H54 (cell line): ENCODE measurements around the gene RPS26.
"Not testable (repeated sequence)": the region's sequence is repeated elsewhere in the genome, so short reads cannot be mapped to it uniquely, and the experiment has no call there.

ENCODE experiments used
- DNase-seq: peaks from one replicate; pipeline ENCODE4 v3.0.0; 2011; ENCODE audit warnings: low spot score, mixed read lengths; ENCODE audit not compliant: insufficient read length
- FAIRE-seq: peaks from 3 replicates; lab custom pipeline; 2011; peaks lifted over from hg19 to GRCh38; lab: Jason Lieb, UNC
- POLR2A ChIP-seq: IDR thresholded peaks from 2 replicates; pipeline ENCODE4 v1.6.1; 2011; ENCODE audit warnings: low read depth, mild to moderate bottlenecking, low read length

The RPS26 gene

GRCh38 chr12:56038022-56038655, 3.6 kb upstream of the RPS26 start:
- FAIRE-seq (no peak), DNase-seq (no peak)
- no peak for TF ChIP-seq POLR2A

DNA sequence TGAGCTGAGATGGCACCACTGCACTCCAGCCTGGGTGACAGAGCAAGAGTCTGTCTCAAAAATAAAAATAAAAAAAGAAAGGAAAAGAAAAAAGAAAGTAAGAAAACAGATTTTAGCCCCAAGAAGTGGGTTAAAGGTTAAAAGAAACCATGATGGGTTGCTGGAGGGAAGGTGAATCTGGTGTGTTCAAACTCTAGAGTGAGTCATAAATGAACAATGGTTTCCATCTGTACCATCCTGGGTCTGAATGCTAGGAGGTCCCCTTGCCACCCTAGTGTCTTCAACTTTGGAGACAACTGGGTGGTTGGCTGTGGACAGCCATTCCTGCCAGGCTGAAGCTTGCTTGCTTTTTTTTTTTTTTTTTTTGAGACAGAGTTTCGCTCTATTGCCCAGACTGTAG, 1.6 kb upstream of the RPS26 start:
- TF ChIP-seq POLR2A, result no peak
- no peak for FAIRE-seq
- no peak for DNase-seq

DNA sequence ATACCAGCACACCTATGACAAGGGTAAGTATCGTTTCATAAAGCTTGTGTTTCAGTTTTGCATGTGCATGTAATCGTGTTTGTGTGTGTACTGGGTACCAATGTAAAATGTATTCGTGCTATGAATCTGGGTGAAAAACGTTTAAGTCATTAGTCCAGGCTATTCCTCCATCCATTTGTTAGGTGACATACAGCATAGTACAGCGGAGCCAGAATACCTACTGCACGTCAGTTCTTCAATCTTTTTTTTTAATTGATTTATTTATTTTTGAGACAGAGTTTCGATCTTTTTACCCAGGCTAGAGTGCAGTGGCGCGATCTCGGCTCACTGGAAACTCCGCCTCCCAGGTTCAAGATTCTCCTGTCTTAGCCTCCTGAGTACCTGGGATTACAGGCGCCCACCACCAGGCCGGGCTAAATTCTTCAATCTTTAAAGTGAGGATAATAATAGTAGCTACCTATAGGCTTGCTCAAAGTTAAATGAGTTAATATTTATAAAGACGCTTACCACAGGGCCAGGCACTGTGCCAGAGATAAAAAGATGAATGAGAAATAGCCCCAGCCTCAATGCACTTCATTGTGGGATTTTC, 661 bp upstream of the RPS26 start:
- no peak for FAIRE-seq
- DNase-seq, result no peak

GRCh38 chr12:56042430-56042813, 704 bp downstream of the RPS26 start:
- DNase-seq, FAIRE-seq: not testable (repeated sequence)

More for the DNA sequence above, 661 bp upstream of the RPS26 start:
- no peak for TF ChIP-seq POLR2A

- FAIRE-seq (no peak), DNase-seq (no peak)
- TF ChIP-seq POLR2A, result no peak
Observed at GRCh38 chr12:56042843-56043242, 1.1 kb downstream of the RPS26 start.

DNA sequence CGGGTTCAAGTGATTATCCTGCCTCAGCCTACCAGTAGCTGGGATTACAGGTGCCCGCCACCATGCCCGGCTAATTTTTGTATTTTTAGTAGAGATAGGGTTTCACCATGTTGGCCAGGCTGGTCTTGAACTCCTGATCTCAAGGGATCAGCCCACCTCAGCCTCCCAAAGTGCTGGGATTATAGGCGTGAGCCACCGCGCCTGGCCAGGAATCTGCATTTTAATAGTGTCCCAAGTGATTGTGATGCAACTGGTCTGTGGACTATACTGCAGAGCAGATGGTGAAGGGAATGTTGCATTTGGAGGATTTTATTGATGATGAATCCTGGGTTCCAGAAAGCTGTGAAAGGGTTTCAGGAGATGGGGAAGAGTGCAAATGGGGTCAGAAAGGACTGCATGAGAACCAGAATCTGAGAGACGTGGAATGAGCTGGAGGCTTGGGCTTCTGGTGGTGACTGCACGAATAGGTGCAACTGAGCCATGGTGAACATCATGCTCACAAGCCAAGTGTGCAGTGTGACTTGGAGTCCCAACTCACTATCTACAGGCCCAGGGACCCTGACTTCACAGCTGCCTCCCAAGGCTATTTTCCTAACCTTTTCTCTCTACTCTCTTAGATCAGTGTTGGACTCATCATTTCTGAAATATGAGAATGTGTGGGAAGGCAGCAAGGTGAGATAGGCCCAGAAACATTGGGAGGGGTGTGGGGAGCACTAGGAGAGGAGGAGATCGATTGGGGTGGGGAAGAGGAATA, 4.5 kb downstream of the RPS26 start:
- FAIRE-seq (no peak), DNase-seq (no peak)
- no peak; the same call in 1 of the 2 replicates for TF ChIP-seq POLR2A

DNA sequence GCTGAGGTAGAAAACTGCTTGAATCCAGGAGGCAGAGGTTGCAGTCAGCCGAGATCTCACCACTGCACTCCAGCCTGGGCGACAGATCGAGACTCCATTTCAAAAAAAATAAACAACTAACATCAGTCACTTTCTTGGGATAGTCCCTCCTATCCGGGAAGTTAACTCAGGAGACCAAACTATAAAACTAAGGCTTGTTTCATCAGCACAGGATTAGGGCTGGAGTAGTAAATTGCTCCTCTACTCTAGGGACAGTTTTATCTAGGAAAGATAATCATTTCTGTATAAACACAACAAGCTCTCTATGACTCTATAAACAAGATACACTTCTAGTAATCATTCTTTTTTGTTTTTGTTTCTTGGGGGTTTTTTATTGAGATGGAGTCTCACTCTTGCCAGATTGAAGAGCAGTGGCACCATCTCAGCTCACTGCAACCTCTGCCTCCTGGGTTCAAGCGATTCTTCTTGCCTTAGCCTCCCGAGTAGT, 11.7 kb downstream of the RPS26 start:
- FAIRE-seq (no peak), DNase-seq (no peak)
- no peak for TF ChIP-seq POLR2A

DNA sequence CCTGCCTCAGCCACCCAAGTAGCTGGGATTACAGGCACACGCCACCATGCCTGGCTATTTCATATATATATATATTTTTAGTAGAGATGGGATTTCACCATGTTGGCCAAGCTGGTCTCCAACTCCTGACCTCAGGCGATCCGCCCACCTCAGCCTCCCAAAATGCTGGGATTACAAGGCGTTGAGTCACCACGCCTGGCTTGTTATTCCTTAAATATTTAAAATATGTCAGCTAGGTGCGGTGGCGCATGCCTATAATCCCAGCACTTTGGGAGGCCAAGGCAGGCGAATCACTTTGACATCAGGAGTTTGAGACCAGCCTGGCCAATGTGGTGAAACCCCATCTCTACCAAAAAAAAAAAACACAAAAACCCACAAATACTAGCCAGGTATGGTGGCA, 18.2 kb downstream of the RPS26 start:
- not testable (repeated sequence) for DNase-seq, FAIRE-seq

GRCh38 chr12:56061982-56062381, 20.3 kb downstream of the RPS26 start:
- no peak for DNase-seq
- TF ChIP-seq POLR2A, result no peak
- no peak for FAIRE-seq

DNA sequence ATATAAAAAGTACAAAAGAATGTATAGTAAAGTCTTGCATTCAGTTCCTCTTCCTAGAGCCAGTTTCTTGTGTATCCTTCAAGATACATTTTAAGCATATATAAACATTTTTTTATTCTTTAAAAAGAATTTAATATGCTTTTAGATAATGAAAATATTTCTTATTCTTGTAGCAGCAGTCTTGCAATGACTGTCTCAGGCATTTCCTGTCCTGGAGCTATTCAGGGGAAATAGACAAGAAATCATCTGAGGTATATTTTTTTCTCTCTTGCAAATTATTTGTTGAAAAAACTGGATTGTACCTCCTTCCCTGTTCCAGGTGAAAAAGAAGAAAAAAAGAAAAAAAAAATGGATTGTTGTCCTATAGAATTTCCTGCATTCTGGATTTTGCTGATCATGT, 21.3 kb downstream of the RPS26 start:
- TF ChIP-seq POLR2A, result no peak
- DNase-seq (no peak), FAIRE-seq (no peak)

- TF ChIP-seq POLR2A, result no peak
- FAIRE-seq, result no peak
Observed at GRCh38 chr12:56071648-56072047, 29.9 kb downstream of the RPS26 start.

GRCh38 chr12:56074396-56074795, 32.7 kb downstream of the RPS26 start:
- DNase-seq, result no peak
- no peak for TF ChIP-seq POLR2A
- no peak for FAIRE-seq

More at GRCh38 chr12:56071648-56072047, 29.9 kb downstream of the RPS26 start:
- no peak for DNase-seq

GRCh38 chr12:56077966-56078365, 36.2 kb downstream of the RPS26 start:
- DNase-seq, FAIRE-seq: not testable (repeated sequence)

DNA sequence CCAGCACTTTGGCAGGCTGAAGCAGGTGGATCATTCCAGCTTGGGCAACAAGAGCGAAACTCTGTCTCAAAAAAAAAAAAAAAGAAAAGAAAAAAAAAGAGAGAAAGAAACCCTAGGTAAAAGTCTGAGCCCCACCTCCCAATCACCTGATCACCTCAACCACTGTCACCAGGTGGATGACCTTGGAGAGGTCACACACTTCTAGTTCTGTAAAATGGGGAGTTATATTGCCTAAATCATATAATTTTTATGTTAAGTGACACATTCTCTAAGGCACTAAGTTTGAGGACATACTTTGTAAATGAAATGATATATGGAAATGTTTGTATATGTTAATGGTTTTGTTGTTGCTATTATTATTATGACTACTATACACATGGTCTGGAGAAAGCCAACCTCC, 36.7 kb downstream of the RPS26 start:
- TF ChIP-seq POLR2A, result no peak
- FAIRE-seq (no peak), DNase-seq (no peak)
